GM04503 (cell line): Measurements from ENCODE around the gene MRPS22.
A peak's percentile ranks its signal among the peaks of the same experiment; 100 is the strongest.

Source experiments
- DNase-seq: peaks from one replicate; pipeline ENCODE4 v3.0.0-alpha.2; 2012; ENCODE audit warnings: low read depth

The MRPS22 gene

DNA sequence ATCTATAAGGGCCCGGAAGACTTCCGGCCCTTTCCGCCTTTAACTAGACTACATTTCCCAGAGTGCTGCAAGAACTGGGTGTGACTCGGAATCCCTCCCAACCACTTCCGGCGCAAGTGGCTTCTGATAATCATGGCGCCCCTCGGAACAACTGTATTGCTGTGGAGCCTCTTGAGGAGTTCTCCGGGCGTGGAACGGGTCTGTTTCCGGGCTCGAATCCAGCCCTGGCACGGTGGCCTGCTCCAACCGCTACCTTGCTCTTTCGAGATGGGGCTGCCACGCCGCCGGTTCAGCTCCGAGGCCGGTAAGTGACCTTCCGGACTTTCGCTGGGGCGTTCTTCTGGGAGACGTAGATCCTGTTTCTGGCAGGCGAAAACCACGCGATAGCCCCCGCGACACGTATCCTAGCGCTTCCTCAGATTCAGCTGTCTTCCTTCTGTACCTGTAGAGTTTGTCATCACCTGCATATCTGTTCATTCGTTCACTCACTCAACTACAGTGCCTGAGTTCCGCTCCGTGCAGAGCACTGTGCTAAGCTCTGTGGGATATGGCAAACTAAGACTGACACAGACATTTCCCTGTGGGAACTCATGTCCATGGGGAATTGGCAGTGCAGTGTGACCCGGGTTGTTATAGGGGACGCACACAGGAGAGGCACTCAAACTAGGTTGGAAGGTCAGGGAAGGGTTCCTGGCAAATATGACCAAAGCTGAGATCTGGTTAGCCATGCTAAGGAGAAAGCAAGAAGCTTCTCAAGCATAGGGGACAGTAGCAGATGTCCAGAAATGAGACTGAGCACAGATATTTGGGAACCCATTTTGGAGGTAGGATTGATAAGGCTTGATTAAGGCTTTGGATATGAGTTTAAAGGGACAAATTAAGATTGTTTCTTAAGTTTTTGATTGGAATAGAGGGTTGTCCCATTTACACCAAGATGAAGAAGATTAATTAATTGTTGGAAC is at the start of gene MRPS22:
TSS of gene MRPS22 (plus strand) at position 126 of the 962 bp plus-strand sequence. CDS start at position 133, 7 bp downstream.
- peak; percentile 56 for DNase-seq

GRCh38 chr3:139295040-139295439 is 48.8 kb upstream of the MRPS22 start:
- no peak for DNase-seq

DNA sequence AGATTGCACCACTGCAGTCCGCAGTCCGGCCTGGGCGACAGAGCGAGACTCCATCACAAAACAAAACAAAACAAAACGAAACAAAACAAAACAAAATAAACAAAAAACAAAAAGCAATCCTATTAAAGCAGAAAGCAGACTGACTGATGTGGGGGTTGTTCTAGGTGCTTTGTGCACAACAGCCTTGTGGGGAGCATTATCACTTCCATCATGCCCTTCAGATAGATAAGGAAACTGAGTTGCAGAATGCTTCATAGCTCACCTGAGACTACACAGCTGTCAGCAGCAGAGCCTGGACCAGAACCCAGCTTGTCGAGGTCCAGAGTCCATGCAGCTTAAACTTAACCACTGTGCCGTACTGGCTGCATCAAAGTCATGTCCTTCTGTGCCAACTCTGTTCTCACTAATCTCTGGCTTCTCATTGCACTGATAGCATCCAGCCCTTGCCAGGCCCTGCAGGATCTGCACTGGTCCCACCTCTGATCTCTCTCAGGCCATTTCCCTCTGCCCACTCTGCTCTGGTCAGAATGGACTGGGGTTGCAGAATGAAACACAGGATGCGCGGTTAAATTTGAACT is 47.6 kb upstream of the MRPS22 start:
- DNase-seq = no peak

DNA sequence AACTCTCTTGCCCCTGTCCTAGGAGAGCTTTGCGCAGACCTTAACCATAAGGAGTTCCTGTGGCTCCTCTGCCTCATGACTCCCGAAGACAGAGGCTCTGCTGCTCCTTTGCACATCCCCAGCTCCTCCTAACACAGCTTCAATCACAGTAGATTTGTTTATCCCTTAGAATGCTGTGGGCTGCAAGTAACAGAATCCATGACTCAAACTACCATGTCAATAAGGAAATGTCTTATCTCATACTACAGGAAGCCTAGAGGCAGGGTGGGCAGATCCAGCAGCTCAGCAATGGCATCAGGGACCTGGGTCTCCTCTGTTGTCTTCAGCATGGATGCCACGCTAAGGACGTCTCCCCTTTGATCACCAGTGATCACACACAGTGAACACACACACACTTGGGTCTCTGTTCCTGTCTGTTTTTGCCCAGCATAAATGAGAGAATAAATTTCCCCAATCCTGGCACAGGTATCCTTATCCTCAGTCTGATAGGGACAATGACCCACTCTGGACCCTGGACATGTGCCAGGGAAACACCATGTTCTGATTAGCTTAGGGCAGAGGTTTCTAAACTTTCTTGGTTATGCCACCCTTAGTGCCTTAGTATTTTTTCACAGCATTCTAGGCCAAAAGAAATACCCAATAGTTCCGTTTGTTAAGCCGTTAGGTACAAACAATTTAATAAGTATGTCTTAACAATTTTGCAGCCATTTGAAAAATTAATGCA is 46.1 kb upstream of the MRPS22 start:
- DNase-seq = no peak

DNA sequence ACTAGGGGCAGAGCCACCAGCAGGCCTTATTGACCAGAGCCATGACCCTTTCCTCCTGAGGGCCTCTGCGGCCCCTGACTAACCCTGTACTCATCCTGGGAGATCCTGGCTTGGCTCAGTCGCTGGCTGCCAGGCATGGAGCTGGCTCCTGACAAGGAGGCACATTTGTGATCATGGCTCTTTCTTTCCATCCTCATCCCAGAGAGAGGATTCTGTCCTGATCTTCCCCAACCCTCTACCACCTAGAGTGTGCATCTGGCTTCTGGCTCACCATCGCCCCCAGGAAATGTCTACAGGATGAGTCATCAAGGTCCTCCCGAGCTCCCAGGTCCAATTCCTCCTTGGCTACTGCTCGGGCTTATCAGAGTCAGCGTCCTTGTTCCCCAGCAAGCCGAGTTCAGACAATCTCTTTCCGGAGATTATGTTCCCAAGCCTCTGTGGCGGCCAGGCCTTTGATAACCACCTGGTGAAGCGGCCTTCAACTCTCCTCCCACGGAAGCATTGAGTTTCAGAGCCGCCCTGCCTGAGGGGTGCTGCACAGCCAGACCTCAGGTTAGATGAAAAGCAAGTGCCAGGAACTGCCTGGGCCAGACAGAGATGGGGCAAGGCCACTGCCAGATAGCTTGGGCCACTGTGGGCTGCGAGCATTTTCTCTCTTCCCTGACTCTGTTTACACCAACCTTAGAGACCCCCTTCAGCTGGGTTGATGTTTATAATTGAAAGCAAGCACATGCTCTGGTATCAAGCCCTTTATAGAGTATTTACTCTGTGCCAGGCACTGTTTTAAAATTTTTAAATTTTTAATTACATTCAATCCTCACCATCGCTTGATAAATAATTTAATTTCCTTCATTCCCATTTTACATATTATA is 44.3 kb upstream of the MRPS22 start:
- DNase-seq = no peak

DNA sequence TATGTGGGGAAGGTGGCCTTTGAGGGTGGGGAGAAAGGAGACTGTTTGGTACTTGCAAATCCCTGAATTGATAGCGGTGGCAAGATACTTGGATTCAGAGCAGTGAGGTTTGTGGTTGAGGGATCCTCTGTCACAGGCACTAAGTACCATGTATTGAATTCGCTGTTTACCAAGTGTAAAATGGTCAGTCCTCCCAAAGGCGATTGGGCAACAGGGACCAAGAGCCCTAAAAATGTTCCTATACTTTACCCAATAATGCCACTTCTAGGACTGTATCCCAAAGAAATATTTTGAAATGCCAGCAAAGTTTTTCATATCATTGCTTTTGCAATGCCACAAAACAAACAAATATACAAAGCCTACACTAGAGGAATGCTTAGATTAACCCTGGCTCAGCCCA is 43.4 kb upstream of the MRPS22 start:
- DNase-seq = no peak

GRCh38 chr3:139301183-139301582 is 42.6 kb upstream of the MRPS22 start:
- no peak for DNase-seq

- no peak for DNase-seq
Observed at GRCh38 chr3:139301654-139302053, 42.2 kb upstream of the MRPS22 start.

- peak; percentile 100 for DNase-seq
Observed at GRCh38 chr3:139302084-139302800, 41.6 kb upstream of the MRPS22 start.

DNA sequence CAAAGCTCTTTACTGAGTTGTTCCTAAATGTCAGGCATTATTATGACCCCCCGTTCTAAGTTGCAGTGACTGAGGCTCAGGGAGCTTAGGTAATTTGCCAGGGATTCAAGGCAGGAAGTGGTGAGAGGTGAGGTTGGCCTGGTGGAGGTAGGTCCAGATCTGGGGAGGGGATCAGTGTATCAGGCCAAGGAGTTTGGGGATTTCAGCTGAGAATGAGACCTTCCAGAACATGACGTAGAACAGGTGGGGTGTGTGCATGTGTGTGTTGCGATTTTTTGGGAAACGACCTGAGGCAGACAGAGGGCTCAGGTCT is 41.1 kb upstream of the MRPS22 start:
- DNase-seq = no peak

- no peak for DNase-seq
Observed at GRCh38 chr3:139303216-139303615, 40.6 kb upstream of the MRPS22 start.

DNA sequence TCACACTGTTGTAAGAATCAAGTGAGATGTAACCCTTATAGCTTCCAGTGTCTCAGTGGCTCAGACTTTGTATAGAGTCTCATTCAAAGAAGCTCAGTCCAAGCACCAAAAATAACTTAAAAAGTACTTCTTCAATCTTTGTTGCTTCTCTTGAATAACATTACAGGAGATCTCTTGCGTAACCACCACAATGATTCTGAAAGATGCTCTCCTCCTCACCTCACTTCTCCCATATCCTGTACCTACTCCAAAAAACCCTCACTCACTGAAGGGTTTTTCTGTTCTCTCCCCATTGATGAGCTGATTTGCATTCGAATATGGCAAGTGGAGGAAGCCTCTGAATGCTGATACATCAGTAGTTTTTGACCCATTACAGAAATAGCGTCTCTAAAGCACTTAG is 39.4 kb upstream of the MRPS22 start:
- DNase-seq = no peak

GRCh38 chr3:139306078-139306477 is 37.7 kb upstream of the MRPS22 start:
- no peak for DNase-seq

DNA sequence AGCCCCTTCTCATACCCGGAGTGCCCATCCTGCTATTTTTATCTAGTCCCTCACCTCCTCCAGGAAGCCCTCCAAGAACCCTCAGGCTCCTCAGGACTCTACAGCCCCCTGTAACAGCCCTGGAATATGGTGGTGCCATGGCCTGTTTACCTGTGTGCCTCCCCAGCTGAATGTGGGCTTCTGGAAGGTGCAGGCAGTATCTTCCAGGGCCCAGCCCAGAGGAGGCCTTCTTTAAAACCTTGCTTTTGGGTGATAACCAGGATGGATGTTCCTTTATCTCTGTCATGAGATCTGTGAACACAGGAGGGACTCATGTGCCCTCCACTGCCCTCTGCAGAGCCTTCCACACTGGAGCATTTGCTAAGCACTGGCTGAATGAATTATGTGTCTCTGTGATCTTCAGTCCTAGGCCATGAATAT is 36.7 kb upstream of the MRPS22 start:
- no peak for DNase-seq

GRCh38 chr3:139307601-139308555 is 35.9 kb upstream of the MRPS22 start:
- DNase-seq = no peak

DNA sequence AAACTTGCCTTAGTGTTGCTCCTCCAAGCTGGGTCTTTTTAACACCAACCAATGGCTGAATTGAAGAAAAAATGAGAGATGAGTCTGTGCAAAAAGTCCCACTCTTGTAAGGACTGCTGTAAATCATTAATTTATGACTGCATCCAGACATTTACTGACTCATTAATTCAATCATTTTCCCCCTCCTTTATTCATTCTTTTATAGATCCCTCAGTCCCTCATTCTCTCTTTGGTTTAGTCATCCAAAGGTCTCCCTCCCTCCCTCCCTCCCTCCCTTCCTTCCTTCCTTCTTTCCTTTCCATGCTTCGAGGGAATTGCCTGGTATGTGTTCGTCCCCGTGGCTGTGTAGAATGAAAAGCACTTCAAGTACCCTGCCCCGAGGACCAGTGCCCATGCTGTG is 35.3 kb upstream of the MRPS22 start:
- DNase-seq = no peak

DNA sequence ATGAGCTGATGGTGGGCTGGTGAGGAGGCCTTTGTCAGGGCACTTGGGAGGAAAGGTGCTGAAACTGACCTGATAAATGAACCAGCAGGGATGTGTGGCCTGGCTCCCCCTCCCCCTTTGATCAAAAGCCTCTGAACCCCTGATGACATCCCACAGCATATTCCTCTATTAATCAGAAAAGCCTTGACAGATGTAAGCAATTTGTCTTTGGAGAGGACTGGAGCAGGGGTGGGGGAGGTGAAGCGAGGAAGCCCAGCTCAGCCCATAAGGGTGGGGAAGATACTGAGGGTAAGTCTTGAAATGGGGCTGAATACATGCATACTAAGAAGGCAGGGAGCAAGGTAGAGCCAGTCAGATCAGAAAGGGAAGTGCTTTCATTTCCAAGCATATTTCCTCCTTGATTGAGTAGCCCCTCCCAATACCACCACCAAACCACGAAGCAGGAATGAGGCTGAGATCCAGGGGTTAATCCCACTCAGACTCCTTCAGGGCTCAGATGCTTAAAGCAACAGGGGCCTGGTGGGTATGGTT is 34.7 kb upstream of the MRPS22 start:
- no peak for DNase-seq

DNA sequence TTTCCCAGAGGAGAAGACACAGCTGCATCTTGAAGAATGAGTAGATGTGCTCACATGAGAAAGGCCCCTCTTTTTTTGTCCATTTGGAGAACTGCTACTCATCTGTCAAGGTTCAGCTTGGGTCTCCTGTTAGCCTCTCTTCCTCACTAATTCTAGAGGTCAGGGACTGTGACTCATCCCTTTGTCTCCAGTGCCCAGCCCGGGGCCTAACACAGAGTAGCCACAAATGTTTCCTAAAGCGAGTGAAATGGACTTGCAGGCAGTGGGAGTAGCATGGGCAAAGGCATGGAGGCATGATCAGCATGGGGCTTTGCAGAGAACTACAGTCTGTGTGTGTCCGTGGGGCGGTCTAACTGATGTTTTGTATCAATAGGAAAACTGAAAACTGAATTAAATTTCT is 33.9 kb upstream of the MRPS22 start:
- no peak for DNase-seq

GRCh38 chr3:139310474-139310933 is 33.3 kb upstream of the MRPS22 start:
- peak; percentile 98 for DNase-seq

DNA sequence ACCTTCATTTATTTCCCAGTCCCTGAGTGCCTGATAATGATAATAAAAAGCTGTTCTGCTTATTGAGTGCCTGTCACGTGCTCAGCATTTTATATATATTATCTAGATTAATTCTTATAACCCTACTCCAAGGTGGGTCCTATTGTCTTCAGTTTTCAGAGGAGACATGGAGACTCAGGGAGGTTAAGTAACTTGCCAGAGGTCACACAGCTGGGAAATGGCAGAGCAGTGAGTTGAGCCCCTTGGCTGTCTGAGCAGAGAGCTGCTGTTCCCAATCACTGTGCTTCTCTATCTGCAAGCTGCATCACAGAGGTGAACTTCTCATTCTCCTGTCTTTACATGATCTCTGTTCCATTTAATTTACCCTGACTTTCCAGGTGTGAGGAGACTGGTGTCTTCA is 32.3 kb upstream of the MRPS22 start:
- no peak for DNase-seq
